Parathyroid adenoma (tissue), 2 donors: ENCODE results near the gene KBTBD13.

Source experiments
- H2AFZ ChIP-seq: fragments of 300-600 bp; sonication (generic); one replicate; pipeline ENCODE4 v1.7.0; 2017; ENCODE audit warnings: antibody characterized with exemption, mild to moderate bottlenecking
- H3K27ac ChIP-seq: fragments of 300-600 bp; sonication (generic); one replicate; pipeline ENCODE4 v1.7.0; 2017
- H3K27me3 ChIP-seq: fragments of 300-600 bp; sonication (generic); one replicate; pipeline ENCODE4 v1.7.0; 2017; ENCODE audit warnings: low read length; ENCODE audit not compliant: control insufficient read depth, insufficient read depth
- H3K36me3 ChIP-seq: fragments of 300-600 bp; sonication (generic); one replicate; pipeline ENCODE4 v1.7.0; 2017; ENCODE audit warnings: low read length; ENCODE audit not compliant: control insufficient read depth, insufficient read depth
- H3K4me1 ChIP-seq: fragments of 300-600 bp; sonication (generic); one replicate; pipeline ENCODE4 v1.7.0; 2017; ENCODE audit warnings: control low read depth
- H3K4me2 ChIP-seq: fragments of 300-600 bp; sonication (generic); one replicate; pipeline ENCODE4 v1.7.0; 2017; ENCODE audit warnings: low read length
- H3K4me3 ChIP-seq: fragments of 300-600 bp; sonication (generic); one replicate; pipeline ENCODE4 v1.7.0; 2017; ENCODE audit warnings: low read depth, low read length
- H3K79me2 ChIP-seq: fragments of 300-600 bp; sonication (generic); one replicate; pipeline ENCODE4 v1.7.0; 2017; ENCODE audit warnings: control low read depth
- H3K9ac ChIP-seq: fragments of 300-600 bp; sonication (generic); one replicate; pipeline ENCODE4 v1.7.0; 2017; ENCODE audit warnings: mild to moderate bottlenecking
- H3K9me3 ChIP-seq: fragments of 300-600 bp; sonication (generic); one replicate; pipeline ENCODE4 v1.7.0; 2017; ENCODE audit warnings: low read length; ENCODE audit not compliant: control insufficient read depth
- CTCF ChIP-seq: fragments of 300-600 bp; sonication (generic); IDR thresholded peaks from one replicate; pipeline ENCODE4 v1.7.0; 2017; ENCODE audit warnings: antibody characterized with exemption, mild to moderate bottlenecking
- donor health status: primary hyperparathyroidism.

Gene KBTBD13

DNA sequence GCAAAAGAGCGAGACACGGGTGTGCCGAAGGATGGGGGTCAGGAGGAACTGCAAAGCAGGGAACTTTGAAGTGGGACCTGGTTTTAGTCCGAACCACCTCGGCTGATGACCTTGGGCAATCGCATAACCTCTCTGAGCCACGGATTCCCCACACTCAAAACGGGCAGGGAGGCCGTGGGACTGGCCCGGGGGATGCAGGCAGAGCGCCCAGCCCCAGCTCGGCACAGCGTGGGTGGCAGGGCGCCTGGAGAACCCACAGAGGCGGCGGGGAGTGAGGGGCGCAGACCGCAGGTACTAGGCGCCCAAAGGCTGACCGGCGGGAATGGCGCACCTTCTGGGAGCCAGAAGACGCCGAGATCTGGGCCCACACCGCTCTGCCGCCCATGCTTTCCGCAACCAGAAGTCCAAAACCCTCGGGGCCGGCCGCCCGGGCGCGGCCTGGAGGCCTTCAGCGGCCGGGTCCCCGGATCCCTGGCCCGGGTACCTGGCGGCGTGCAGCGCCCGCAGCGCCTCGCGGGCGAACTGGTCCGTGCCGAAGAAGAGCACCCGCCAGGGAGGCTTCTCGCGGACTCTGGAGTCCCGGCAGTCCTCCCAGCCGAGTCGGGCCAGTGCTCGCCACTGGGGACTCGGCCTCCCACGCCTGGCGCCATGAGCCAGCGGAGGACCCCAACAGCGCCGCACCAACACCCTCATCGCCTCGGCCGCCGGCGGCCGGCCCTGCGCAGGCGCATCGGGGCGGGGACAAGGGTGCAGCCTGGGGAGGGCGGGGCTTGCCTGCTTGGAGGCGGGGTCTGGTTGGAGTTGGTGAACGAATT, 47.4 kb upstream of the KBTBD13 start, which contains the start of gene MTFMT:
Gene MTFMT, minus strand, starts transcription at position 719 of the 815 bp plus-strand sequence. Its CDS starts 26 bp downstream, at position 693.
- Histone ChIP-seq H3K79me2 (no peaks in the 10 kb centered on the region), H3K4me2 (peak within 1 kb of the TSS; percentile 92), H2AFZ (peak within 1 kb of the TSS; percentile 93), H3K4me1 (no peaks in the 10 kb centered on the region), H3K36me3 (no peaks in the 10 kb centered on the region), H3K9ac (peak within 1 kb of the TSS; percentile 61), H3K9me3 (no peaks in the 10 kb centered on the region), H3K4me3 (peak within 1 kb of the TSS; percentile 87), H3K27ac (peak within 1 kb of the TSS; percentile 44), H3K27me3 (no peaks in the 10 kb centered on the region)
- no peak for TF ChIP-seq CTCF

DNA sequence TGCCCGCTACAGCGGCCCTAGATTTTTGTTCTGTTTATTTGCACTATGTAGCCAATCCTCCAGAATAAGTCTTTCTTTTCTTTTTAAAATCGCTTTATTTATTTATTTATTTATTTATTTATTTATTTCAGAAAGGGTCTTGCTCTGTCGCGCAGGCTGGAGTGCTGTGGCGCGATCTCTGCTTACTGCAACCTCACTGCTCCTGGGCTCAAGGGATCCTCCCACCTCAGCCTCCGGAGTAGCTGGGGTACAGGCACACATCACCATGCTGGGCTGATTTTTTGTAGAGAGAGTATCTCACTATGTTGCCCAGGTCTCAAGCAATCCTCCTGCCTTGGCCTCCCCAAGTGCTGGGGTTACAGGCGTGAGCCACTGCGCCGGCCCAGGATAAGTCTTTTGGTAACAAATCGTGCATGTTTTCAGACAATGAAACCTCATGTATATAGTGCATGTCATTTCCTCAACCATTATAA, 46.8 kb upstream of the KBTBD13 start:
- TF ChIP-seq CTCF: no peak
- Histone ChIP-seq H3K27me3 (no peaks in the 10 kb centered on the region), H3K9me3 (no peaks in the 10 kb centered on the region), H3K36me3 (no peaks in the 10 kb centered on the region), H3K79me2 (no peaks in the 10 kb centered on the region), H3K27ac (no peak overlapping the region), H2AFZ (peak overlapping the region; percentile 93), H3K4me3 (no peak overlapping the region), H3K4me1 (no peaks in the 10 kb centered on the region), H3K4me2 (no peak overlapping the region), H3K9ac (no peak overlapping the region)

DNA sequence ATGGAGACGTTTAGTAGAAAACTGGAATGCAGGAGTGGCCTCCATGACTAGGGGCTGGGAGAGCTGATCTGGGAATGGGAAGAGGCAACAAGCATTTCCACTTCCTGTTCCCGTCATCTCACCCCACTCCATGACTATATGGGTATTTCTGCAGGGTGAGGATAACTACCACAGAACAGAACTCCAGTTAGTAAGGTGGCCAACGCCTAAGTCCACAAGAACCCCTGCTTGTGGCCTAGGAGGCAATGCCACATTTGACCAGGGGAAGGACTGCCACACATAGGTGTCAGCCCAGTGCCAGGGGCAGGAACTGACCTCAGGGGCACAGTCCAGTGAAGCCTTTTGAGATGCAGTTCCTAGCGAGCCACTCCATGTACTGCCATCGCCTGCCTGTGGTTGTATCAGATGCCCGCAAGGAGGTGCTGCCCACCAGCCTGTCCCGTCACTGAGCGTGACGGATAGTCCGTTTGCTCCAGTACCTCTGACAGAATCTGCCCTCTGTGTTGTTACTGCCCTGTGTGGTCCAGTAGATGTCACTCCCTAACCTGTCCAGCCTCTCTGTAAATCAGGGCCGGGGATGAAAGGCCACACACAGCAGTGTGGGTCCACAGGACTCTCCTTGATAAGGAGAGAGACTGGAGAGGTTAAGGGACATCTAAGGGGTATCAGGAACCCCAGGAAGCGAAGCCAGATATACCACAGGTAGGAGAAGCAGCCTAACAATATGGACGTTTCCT, 43.6 kb upstream of the KBTBD13 start:
- H2AFZ ChIP-seq: peak overlapping the region; percentile 53
- no peaks in the 10 kb centered on the region for H3K79me2 ChIP-seq
- no peak overlapping the region for H3K27ac ChIP-seq
- no peaks in the 10 kb centered on the region for H3K9me3 ChIP-seq
- H3K4me3 ChIP-seq: no peak overlapping the region
- H3K4me1 ChIP-seq: no peaks in the 10 kb centered on the region
- H3K9ac ChIP-seq: no peak overlapping the region
- peak; percentile 42 for TF ChIP-seq CTCF
- H3K27me3 ChIP-seq: no peaks in the 10 kb centered on the region
- H3K4me2 ChIP-seq: no peak overlapping the region
- H3K36me3 ChIP-seq: no peaks in the 10 kb centered on the region

DNA sequence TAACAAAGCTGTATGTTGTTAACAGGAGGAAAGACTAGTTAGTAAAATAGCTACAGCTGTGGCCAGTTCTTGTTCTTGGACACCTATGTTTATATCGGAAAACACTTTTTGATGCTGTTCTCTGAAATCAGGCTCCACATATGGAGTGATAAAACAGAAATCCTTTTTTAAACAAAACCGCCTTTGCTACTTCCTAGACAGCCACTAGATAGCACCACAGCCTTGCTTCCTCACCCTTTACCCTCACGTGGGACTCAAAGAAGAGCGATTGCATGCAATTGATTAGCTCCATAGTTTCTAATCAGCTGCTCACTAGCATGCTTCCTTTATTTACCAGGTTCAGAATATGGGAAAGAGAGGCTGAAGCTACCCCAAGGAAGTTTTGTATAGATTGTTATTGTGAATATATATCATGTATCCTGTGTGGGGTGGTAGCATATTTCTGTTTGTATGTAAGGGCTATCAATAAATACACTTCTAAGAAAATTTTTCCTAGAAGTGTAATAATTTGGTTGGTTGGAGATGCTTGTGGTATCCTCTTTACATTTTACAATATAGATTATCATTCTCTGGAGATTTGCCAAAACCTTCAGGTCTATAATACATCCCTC, 42.8 kb upstream of the KBTBD13 start:
- Histone ChIP-seq H3K9me3 (no peaks in the 10 kb centered on the region), H3K27ac (no peak overlapping the region), H3K79me2 (no peaks in the 10 kb centered on the region), H3K4me2 (no peak overlapping the region), H2AFZ (no peak overlapping the region), H3K36me3 (no peaks in the 10 kb centered on the region), H3K4me1 (no peaks in the 10 kb centered on the region), H3K27me3 (no peaks in the 10 kb centered on the region), H3K9ac (no peak overlapping the region), H3K4me3 (no peak overlapping the region)
- TF ChIP-seq CTCF: no peak
